Measurements from ENCODE around the gene TTI1. TPM values are rescaled to one million over a fixed set of nuclear protein-coding genes. Genes with fewer than 3 reads are reported as not detected.

TTI1 gene
- total and polyA plus RNA-seq, 5 experiments from 2014 or later = 10.0 to 27.1 (median 15.3) TPM

DNA sequence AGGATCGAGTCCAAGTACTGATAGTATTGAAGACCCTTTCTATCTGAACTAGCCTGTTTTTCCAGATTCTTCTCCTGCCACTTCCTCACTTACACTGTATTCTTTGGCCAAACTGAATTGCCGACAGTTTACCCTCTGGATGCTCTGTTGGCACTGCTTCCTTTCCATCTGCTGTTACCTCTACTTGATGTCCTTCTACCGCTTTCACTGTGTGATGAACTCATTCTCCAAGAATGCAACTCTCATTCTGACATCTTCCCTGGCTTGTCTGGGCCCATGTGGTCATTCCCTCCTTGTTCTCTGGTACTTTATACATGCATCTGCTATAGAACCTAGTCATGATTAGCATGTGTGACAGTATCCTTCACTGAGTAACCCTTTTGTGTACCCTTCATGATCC lies 16.5 kb upstream of the TTI1 start:
- Mint-ChIP-seq H3K9me3 (no peaks in the 10 kb centered on the region), H3K27ac (peak overlapping the region in 6 of 10 donors; percentile 4 to 82 (median 18)), H3K4me1 (peaks cover 26 to 52% (median 38%) of the 10 kb centered on the region in 4 donors), H3K36me3 (peaks cover 0 to 80% (median 4%) of the 10 kb centered on the region in 3 donors), H3K27me3 (no peaks in the 10 kb centered on the region), H3K4me3 (no peak overlapping the region)
- POLR2A ChIA-PET = interaction anchor here (1.1 kb wide), 1 partner anchor 16 kb away, joined by 3 read pairs; the partner anchor contains the start of gene RPRD1B
- ATAC-seq (no peak), DNase-seq (no peak)

DNA sequence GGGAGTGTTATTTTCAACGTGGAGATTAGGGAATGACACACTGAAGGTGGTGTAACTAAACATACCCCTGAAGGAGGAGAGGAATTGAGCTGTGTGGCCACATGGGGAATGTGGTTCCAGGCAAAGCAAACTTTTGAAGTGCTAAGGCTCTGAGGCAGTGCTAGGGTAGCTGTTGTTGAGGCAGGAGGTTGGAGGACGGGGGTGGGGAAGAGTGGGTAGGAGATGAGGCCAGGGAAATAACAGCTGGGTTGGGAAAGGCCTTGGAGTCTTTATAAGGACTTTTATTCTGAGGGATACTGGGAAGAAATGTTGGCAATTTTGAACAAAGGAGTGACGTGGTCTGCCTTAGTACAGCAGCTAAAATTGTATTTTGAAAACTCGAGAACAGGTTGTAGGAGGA lies 13.3 kb upstream of the TTI1 start:
- DNase-seq (no peak), ATAC-seq (no peak)
- no peaks in the 10 kb centered on the region for H3K27me3 Mint-ChIP-seq
- peak overlapping the region in 6 of 10 donors; percentile 9 to 74 (median 36) for H3K27ac Mint-ChIP-seq
- H3K4me3 Mint-ChIP-seq = no peak overlapping the region
- peaks cover 26 to 53% (median 36%) of the 10 kb centered on the region in 4 donors for H3K4me1 Mint-ChIP-seq
- POLR2A ChIA-PET = no interaction called here
- H3K36me3 Mint-ChIP-seq = peaks cover 6 to 91% (median 8%) of the 10 kb centered on the region in 3 donors
- no peaks in the 10 kb centered on the region for H3K9me3 Mint-ChIP-seq

DNA sequence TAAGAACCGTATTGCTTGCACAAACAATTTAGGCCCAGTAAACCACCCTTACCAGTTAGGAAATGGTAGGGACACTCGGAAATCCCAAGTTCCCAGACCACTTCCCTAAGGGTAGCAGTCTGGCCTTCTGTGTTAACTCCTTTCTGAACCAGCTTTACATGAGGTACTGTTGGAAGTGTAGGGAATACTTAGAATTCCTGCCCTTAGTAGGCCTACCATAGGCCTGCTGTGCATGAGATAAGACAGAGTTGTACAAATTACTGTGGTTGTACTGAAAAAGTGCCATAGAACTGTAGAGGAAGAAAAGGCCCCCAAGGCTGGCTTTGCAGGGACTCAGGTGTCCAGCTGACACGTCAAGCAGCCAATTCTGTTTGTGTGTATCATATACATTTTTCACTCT lies 11.4 kb upstream of the TTI1 start:
- Mint-ChIP-seq H3K4me1 (peaks cover 20 to 46% (median 28%) of the 10 kb centered on the region in 4 donors), H3K27me3 (no peaks in the 10 kb centered on the region), H3K27ac (no peak overlapping the region), H3K36me3 (peaks cover 5 to 92% (median 11%) of the 10 kb centered on the region in 3 donors), H3K4me3 (no peak overlapping the region), H3K9me3 (no peaks in the 10 kb centered on the region)
- no peak for DNase-seq
- ATAC-seq = no peak
- POLR2A ChIA-PET = interaction anchor here (1.3 kb wide), 1 partner anchor 11 kb away, joined by 7 read pairs; the partner anchor contains the start of genes RPRD1B and TTI1

DNA sequence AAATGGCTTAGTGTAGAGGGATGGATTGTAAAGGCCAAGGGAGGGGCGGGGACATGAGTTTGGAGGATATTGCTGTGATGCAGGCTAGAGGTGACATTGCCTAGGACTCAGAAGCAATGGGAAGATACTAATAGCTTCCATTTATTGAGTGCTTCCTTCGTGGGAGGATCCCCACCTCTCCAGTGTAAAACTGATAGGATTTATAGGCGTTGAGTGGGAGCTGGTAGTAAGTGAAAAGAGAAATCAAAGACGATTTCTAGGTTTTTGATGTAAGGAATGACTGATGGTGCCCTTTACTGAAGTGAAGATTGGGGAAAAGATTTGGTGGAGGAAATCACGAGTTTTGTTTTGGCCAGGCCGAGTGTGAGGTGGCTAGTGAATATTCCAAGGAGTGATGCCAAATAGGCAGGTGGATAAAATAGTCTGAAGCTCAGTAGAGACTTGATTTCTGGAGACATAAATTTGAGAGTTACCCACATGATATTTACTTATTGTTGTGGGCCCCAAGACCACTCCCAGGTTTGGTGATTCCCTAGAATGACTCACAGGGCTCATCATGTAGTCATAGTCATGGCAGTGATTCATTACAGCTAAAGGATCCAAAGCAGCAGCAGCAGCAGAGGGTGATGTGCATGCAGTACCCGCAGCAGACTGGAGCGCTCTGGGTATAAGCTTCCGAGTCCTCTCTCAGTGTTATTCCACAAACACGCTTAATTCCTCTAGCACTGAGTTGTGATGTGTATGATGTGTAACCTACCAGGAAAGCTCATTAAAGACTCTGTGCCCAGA lies 10.4 kb upstream of the TTI1 start:
- Mint-ChIP-seq H3K4me1 (peaks cover 18 to 42% (median 26%) of the 10 kb centered on the region in 4 donors), H3K27me3 (no peaks in the 10 kb centered on the region), H3K4me3 (peak overlapping the region in 1 of 10 donors; percentile 11), H3K9me3 (no peaks in the 10 kb centered on the region), H3K27ac (peak overlapping the region in 3 of 10 donors; percentile 46 to 72 (median 69)), H3K36me3 (peaks cover 4 to 87% (median 13%) of the 10 kb centered on the region in 3 donors)
- POLR2A ChIA-PET = interaction anchor here (0.7 to 1.3 kb wide), 2 partner anchors 10 to 24 kb away, joined by 3 to 7 read pairs; partner anchors contain the start of genes RPRD1B and TTI1
- no peak for ATAC-seq
- no peak for DNase-seq

DNA sequence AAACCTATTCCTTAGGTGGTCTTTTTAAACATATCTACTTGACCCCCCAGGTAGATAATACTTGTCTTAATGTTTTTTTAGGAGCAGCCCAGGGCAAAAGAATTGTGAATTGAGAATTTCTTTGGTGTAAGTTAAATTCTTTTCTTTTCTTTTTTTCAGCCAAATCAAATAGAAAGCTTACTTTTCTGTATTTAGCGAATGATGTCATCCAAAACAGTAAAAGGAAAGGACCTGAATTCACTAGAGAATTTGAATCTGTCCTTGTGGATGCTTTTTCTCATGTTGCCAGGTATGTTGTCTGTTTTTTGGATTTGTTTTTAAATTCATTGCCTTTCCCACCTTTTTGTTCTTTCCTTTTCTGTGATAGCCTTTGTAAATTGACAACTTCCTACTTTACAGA lies 7.0 kb upstream of the TTI1 start:
- Mint-ChIP-seq H3K4me3 (no peak overlapping the region), H3K36me3 (peaks cover 4 to 78% (median 13%) of the 10 kb centered on the region in 3 donors), H3K27me3 (no peaks in the 10 kb centered on the region), H3K9me3 (no peaks in the 10 kb centered on the region), H3K4me1 (peaks cover 17 to 56% (median 44%) of the 10 kb centered on the region in 4 donors), H3K27ac (peak overlapping the region in 2 of 10 donors; percentile 14 to 83)
- POLR2A ChIA-PET = no interaction called here
- DNase-seq (no peak), ATAC-seq (no peak)

DNA sequence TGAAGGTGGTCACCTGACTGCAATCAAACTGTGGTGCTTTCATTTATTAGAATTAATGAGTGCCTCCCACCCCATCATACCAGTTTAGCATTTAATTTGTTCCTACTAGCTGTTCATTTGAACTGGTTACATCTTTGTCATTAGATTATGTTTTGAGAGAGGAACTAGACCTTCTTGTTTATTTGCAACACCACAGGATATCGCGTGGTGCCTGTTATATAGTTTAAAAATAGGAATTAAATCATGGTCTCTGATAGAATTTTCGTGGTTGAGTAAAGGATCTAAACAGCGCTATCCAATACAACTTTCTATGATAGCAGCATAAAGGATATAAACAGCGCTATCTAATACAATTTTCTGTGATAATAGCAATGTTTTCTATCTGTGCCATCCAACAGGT lies 3.1 kb upstream of the TTI1 start:
- Mint-ChIP-seq H3K9me3 (no peaks in the 10 kb centered on the region), H3K27me3 (no peaks in the 10 kb centered on the region), H3K27ac (peak overlapping the region in 4 of 10 donors; percentile 3 to 59 (median 53)), H3K36me3 (peaks cover 0 to 48% (median 6%) of the 10 kb centered on the region in 3 donors), H3K4me1 (peaks cover 22 to 67% (median 56%) of the 10 kb centered on the region in 4 donors), H3K4me3 (peak overlapping the region in 7 of 10 donors; percentile 11 to 98 (median 57))
- POLR2A ChIA-PET = no interaction called here
- ATAC-seq (no peak), DNase-seq (no peak)

DNA sequence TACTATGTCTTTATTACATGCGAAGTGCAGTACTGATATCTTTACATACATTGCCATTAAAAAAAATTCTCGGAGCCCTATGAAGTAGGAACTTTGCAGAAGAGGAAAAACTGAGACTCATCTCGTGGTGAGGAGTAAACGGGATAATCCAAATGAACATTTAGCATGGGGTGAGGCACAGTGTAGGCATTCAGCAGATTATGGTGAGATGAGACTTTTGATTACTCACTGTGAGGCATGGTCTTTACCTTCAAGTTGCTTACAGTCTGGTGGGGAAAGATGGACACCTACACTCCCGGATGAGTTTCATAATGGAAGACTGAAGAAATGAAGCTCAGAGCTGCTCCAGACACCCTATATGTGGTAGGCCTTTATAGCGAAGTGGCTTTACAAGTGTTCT lies 1.7 kb upstream of the TTI1 start:
- ATAC-seq (no peak), DNase-seq (no peak)
- Mint-ChIP-seq H3K27ac (peak overlapping the region; percentile 1 to 99 (median 99)), H3K4me3 (peak overlapping the region; percentile 90 to 99 (median 97)), H3K9me3 (no peaks in the 10 kb centered on the region), H3K4me1 (peaks cover 28 to 75% (median 65%) of the 10 kb centered on the region in 4 donors), H3K27me3 (no peaks in the 10 kb centered on the region), H3K36me3 (peaks cover 0 to 36% (median 2%) of the 10 kb centered on the region in 3 donors)
- POLR2A ChIA-PET = interaction anchor here (2.0 kb wide), 1 partner anchor 9 kb away, joined by 7 read pairs; no protein-coding TSS in a partner anchor

DNA sequence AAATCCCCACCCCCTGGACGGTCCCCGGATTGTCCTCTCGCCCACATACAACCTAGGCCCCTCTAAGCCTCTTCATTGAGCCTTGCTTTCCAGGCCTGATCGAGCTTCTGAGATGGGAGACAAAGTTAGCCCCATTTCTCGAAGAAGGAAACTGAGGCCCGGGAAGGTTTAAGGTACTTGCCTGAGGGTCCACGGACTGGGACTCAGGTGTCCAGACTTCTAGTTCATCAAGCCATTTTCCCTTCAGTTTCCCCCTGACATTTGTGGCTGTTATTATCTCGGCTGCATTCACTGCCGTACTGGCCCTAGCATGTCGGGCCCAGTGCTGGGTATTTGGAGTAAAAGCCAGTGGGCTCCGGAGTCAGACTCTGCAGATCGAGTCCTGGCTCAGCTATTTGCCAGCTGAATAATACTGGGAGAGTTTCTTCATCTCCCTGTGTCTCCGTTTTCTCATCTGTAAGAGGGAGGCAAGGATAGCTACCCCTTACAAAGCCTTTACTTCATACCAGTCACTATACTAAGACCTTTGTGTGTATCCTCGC lies 923 bp upstream of the TTI1 start:
- ATAC-seq (peak in 1 of 2 donors; percentile 17), DNase-seq (peak in 1 of 10 donors; percentile 2)
- Mint-ChIP-seq H3K4me3 (peak overlapping the region; percentile 90 to 99 (median 97)), H3K27me3 (no peaks in the 10 kb centered on the region), H3K9me3 (no peaks in the 10 kb centered on the region), H3K4me1 (peaks cover 30 to 82% (median 73%) of the 10 kb centered on the region in 4 donors), H3K27ac (peak overlapping the region; percentile 95 to 99 (median 99)), H3K36me3 (peaks cover 0 to 33% (median under 1%) of the 10 kb centered on the region in 3 donors)
- POLR2A ChIA-PET = interaction anchor here (1.1 to 2.0 kb wide), 6 partner anchors 10 to 412 kb away, joined by 3 to 8 read pairs (median 4); no protein-coding TSS in a partner anchor

DNA sequence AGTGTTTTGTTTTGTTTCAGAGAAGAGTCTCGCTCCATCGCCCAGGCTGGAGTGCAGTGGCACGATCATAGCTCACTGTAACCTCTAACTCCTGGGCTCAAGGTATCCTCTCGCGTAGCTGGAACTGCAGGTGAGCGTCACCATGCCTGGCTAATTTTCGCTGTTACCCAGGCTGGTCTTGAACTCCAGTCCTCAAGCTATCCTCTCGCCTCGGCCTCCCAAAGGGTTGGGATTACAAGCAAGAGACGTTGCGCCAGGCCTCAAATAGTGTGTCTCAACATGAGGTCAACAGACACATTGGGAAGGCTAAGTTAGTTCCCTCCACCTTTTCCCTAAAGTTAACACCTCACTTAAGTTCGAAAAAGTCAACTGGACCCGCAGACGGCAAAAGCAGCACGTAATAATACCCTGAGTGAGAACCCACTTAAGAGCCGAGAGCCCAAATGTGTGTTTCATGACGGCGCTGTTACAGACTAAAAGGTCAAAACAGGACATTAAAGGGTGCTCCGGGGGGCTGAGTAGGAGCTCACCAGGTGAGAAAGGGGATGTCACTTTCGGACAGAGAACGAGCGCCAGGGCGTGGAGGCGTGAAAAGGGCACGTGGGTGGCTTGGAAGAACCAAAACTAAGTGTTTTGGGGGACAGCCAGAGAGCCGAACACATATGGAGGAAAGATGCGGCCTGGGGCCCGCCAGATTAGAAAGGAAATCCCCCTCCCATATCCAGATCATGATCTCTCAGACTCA lies 499 bp downstream of the TTI1 start:
- ATAC-seq (peak; percentile 56 to 61), DNase-seq (no peak)
- Mint-ChIP-seq H3K27ac (peak overlapping the region; percentile 95 to 99 (median 99)), H3K4me1 (peaks cover 37 to 88% (median 82%) of the 10 kb centered on the region in 4 donors), H3K9me3 (no peaks in the 10 kb centered on the region), H3K27me3 (no peaks in the 10 kb centered on the region), H3K36me3 (peaks cover 0 to 34% (median 2%) of the 10 kb centered on the region in 3 donors), H3K4me3 (peak overlapping the region; percentile 90 to 99 (median 97))
- POLR2A ChIA-PET = interaction anchor here (0.6 to 2.0 kb wide), 8 partner anchors 11 to 1025 kb away, joined by 3 to 8 read pairs (median 4); partner anchors contain the start of gene RALGAPB

DNA sequence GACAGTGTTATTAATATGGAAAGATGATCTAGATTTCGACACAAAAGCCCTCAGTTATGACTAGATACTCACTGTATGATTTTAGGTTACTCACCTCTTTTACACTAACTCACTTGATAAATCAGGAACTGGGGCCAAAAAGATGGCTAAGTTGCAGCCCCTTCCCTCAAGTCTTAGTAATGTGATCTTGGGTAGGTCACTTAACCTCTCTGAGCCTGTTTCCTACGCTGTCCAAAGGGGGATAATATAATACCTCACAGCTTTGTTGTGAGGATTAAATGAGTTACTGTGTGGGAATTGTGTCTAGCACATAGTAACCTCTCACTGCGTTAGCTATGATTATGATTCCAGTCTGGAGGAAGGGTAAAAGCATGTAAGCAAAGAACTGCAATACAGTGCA lies 1.3 kb downstream of the TTI1 start:
- Mint-ChIP-seq H3K4me1 (peaks cover 32 to 80% (median 76%) of the 10 kb centered on the region in 4 donors), H3K27ac (peak overlapping the region in 9 of 10 donors; percentile 74 to 99 (median 99)), H3K4me3 (peak overlapping the region; percentile 90 to 99 (median 97)), H3K27me3 (no peaks in the 10 kb centered on the region), H3K9me3 (no peaks in the 10 kb centered on the region), H3K36me3 (peaks cover 0 to 26% (median 2%) of the 10 kb centered on the region in 3 donors)
- ATAC-seq (no peak), DNase-seq (no peak)
- POLR2A ChIA-PET = interaction anchor here (1.5 kb wide), 1 partner anchor 441 kb away, joined by 6 read pairs; the partner anchor contains the start of gene RALGAPB

DNA sequence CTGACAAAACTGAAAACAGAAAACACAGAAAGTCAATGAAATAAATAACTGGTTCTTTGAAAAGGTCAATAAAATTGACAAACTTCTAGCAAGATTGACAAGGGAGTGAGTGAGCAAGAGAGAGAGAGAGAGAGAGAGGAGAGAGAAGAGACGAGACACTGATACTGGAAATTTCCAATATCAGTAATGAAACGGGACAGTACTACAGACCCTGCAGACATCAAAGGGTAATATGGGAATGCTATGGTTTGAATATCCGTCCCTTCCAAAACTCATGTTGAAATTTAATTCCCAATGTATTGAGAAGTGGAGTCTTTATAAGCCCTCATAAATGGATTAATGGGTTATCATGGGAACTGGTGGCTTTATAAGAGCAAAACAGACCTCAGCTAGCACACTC lies 3.8 kb downstream of the TTI1 start:
- Mint-ChIP-seq H3K27ac (peak overlapping the region in 1 of 10 donors; percentile 82), H3K36me3 (peaks cover 0 to 33% (median 2%) of the 10 kb centered on the region in 3 donors), H3K4me3 (peak overlapping the region in 6 of 10 donors; percentile 3 to 28 (median 16)), H3K4me1 (peaks cover 32 to 71% (median 68%) of the 10 kb centered on the region in 4 donors), H3K27me3 (no peaks in the 10 kb centered on the region), H3K9me3 (no peaks in the 10 kb centered on the region)
- POLR2A ChIA-PET = no interaction called here
- ATAC-seq (no peak), DNase-seq (no peak)

DNA sequence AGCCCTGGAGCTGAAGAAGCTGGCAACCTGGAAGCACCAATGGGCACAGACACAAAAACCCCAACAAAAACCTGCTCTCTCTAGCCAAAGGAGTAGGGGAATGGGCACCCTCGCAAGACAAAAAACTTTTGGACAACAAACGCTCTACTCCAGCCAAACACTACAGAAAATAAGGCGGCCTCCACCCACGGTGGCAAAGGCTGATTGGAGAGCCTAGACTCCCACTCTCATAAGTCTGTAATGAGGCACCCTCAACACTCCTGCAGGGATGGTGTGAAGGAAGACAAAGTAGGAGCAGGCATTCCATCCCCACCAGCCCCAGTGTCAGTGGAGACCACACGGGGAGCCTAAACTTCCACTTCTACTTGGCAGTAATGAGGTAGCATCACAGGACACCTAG lies 8.8 kb downstream of the TTI1 start:
- Mint-ChIP-seq H3K36me3 (peaks cover 2 to 36% (median 8%) of the 10 kb centered on the region in 3 donors), H3K9me3 (no peaks in the 10 kb centered on the region), H3K27me3 (no peaks in the 10 kb centered on the region), H3K27ac (peak overlapping the region in 1 of 10 donors; percentile 42), H3K4me3 (no peak overlapping the region), H3K4me1 (peaks cover 34 to 68% (median 63%) of the 10 kb centered on the region in 4 donors)
- DNase-seq (no peak), ATAC-seq (no peak)
- POLR2A ChIA-PET = no interaction called here

All from naive thymus-derived CD8-positive, alpha-beta T cell (primary cell).